ENCODE data around the gene PLA2R1. TPM values are rescaled to one million over a fixed set of nuclear protein-coding genes. Genes with fewer than 3 reads are reported as not detected.

PLA2R1 gene
- polyA plus RNA-seq, 3 donors, result not detected

DNA sequence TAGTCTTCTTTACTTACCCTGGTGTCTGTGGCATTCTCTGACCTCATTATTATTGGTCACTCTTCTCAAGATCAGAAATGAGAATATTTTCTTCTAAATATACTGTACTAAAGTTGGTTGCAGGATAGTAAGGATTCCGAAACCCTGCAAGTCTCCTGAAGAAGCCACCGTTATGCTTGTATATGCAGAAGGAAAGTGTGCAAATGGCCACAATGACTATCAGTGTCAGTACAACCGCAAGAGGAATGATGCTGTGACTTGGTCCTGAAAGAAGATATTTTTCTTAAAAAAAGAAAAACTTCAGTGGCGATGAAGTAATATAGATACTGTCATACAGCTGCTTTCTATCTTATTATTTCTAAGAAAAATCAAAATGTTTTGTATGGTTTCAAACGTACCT, 120.7 kb downstream of the PLA2R1 start:
- no peaks in the 10 kb centered on the region for H3K4me1 ChIP-seq (ENCODE audit: control insufficient read depth in 1 of 2, insufficient read depth in 2 of 2, low read length in 2 of 2)
- H3K9ac ChIP-seq (ENCODE audit: insufficient read depth, low read length, poor library complexity, severe bottlenecking), result no peak overlapping the region
- no peak overlapping the region for H3K27ac ChIP-seq (ENCODE audit: low read depth in 1 of 2, low read length in 2 of 2)
- H3K9me3 Mint-ChIP-seq, result no peaks in the 10 kb centered on the region
- no peak for DNase-seq
- H3K4me1 Mint-ChIP-seq, result no peaks in the 10 kb centered on the region
- no peak overlapping the region for H3K27ac Mint-ChIP-seq
- no peaks in the 10 kb centered on the region for H3K9me3 ChIP-seq (replicated peaks in 1 of 2; ENCODE audit: control insufficient read depth in 1 of 2, insufficient read depth in 1 of 2, low read length in 2 of 2)
- no peak overlapping the region for H3K4me3 ChIP-seq (replicated peaks in 1 of 3; ENCODE audit: low read depth in 2 of 3, low read length in 3 of 3)
- no peak for TF ChIP-seq CTCF (IDR thresholded peaks at IDR 0.05)
- H3K36me3 ChIP-seq (replicated peaks in 1 of 2; ENCODE audit: control insufficient read depth in 1 of 2, insufficient read depth in 2 of 2, low read length in 2 of 2), result no peaks in the 10 kb centered on the region
- H4K20me1 ChIP-seq (ENCODE audit: insufficient read depth, low read length), result no peaks in the 10 kb centered on the region
- H3K27me3 ChIP-seq (ENCODE audit: control insufficient read depth in 2 of 2, insufficient read depth in 2 of 2, low read length in 2 of 2), result no peaks in the 10 kb centered on the region
- no peak overlapping the region for H3K4me2 ChIP-seq (replicated peaks; ENCODE audit: extremely low read depth, low read length, poor library complexity, severe bottlenecking)
- H3K4me3 Mint-ChIP-seq, result no peak overlapping the region
- no peaks in the 10 kb centered on the region for H3K79me2 ChIP-seq (ENCODE audit: insufficient read depth, low read length)
- peaks cover 0 to 4% (median 0%) of the 10 kb centered on the region in 3 donors for H3K27me3 Mint-ChIP-seq (ENCODE audit: low read depth in 3 of 3)
- WGBS (ENCODE audit: insufficient coverage), result 100% methylated on average over 2 of the region's 5 CpGs
- intact Hi-C loops (cut with micrococcal nuclease), result no loop called here
- H2AFZ ChIP-seq (ENCODE audit: insufficient read depth, low read depth, low read length, poor library complexity, severe bottlenecking), result no peak overlapping the region
- H3K36me3 Mint-ChIP-seq, result no peaks in the 10 kb centered on the region

DNA sequence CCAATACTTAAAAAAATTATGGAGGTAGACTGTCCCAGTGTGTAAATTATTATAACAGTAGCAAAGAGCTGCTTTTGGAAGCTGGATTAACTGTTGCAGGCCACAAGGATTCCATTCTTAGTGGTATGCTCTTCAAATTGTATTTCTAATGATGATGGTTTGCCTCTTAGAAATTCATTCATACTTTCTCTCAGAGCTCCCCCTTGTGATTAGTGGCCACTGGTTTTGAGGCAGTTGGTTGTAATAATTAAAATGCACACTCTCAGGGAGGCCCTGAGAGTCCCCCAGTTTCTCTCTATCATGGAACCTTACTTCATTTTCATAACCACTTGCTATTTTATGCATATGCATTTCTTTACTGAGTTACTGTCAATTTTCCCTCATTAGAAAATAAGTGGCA, 122.5 kb downstream of the PLA2R1 start:
- Histone ChIP-seq H3K4me1 (ENCODE audit: control insufficient read depth in 1 of 2, insufficient read depth in 2 of 2, low read length in 2 of 2) (no peaks in the 10 kb centered on the region), H3K9ac (ENCODE audit: insufficient read depth, low read length, poor library complexity, severe bottlenecking) (no peak overlapping the region), H3K9me3 (replicated peaks in 1 of 2; ENCODE audit: control insufficient read depth in 1 of 2, insufficient read depth in 1 of 2, low read length in 2 of 2) (no peaks in the 10 kb centered on the region), H2AFZ (ENCODE audit: insufficient read depth, low read depth, low read length, poor library complexity, severe bottlenecking) (no peak overlapping the region), H3K36me3 (replicated peaks in 1 of 2; ENCODE audit: control insufficient read depth in 1 of 2, insufficient read depth in 2 of 2, low read length in 2 of 2) (no peaks in the 10 kb centered on the region), H3K79me2 (ENCODE audit: insufficient read depth, low read length) (no peaks in the 10 kb centered on the region), H3K27ac (ENCODE audit: low read depth in 1 of 2, low read length in 2 of 2) (no peak overlapping the region), H3K27me3 (ENCODE audit: control insufficient read depth in 2 of 2, insufficient read depth in 2 of 2, low read length in 2 of 2) (no peaks in the 10 kb centered on the region), H3K4me2 (replicated peaks; ENCODE audit: extremely low read depth, low read length, poor library complexity, severe bottlenecking) (no peak overlapping the region), H4K20me1 (ENCODE audit: insufficient read depth, low read length) (no peaks in the 10 kb centered on the region), H3K4me3 (replicated peaks in 1 of 3; ENCODE audit: low read depth in 2 of 3, low read length in 3 of 3) (no peak overlapping the region)
- Mint-ChIP-seq H3K4me3 (no peak overlapping the region), H3K27ac (no peak overlapping the region), H3K36me3 (no peaks in the 10 kb centered on the region), H3K4me1 (no peaks in the 10 kb centered on the region), H3K9me3 (peaks cover 2 to 7% (median 3%) of the 10 kb centered on the region in 7 donors), H3K27me3 (ENCODE audit: low read depth in 3 of 3) (no peaks in the 10 kb centered on the region)
- intact Hi-C loops (cut with micrococcal nuclease), result no loop called here
- no peak for TF ChIP-seq CTCF (IDR thresholded peaks at IDR 0.05)
- no peak for DNase-seq

Data from CD14-positive monocyte (primary cell).